Measurements from ENCODE around the gene OCSTAMP. TPM values are rescaled to one million over a fixed set of nuclear protein-coding genes. Genes with fewer than 3 reads are reported as not detected.

The OCSTAMP gene
- total and polyA plus RNA-seq, 2 donors (not counting 3 experiments of a cell fraction or from before 2014, with no cell fraction given) = not detected

GRCh38 chr20:46551522-46552381 lies 1.3 kb upstream of the OCSTAMP start:
- TF ChIP-seq POLR2A (IDR thresholded peaks at IDR 0.05; ENCODE audit: low read depth, low read length) = no peak
- Histone ChIP-seq H3K4me1 (ENCODE audit: control insufficient read depth, extremely low read depth, insufficient read depth, low read length) (no peaks in the 10 kb centered on the region), H2AFZ (ENCODE audit: low read depth, low read length) (no peak overlapping the region), H3K27ac (ENCODE audit: insufficient read depth, low read depth, low read length) (no peak overlapping the region), H3K9me1 (replicated peaks; ENCODE audit: control insufficient read depth, extremely low read depth, insufficient read depth, low read length) (no peaks in the 10 kb centered on the region), H3K79me2 (ENCODE audit: control insufficient read depth, insufficient read depth, low read length) (no peaks in the 10 kb centered on the region), H3K9ac (replicated peaks; ENCODE audit: extremely low read depth, insufficient read depth, low read length) (no peak overlapping the region), H4K20me1 (replicated peaks; ENCODE audit: control insufficient read depth, extremely low read depth, insufficient read depth, low read length) (no peaks in the 10 kb centered on the region), H3K4me3 (replicated peaks in 1 of 3; ENCODE audit: insufficient read depth in 1 of 3, low read depth in 1 of 3, low read length in 3 of 3) (no peak overlapping the region), H3K9me3 (replicated peaks; ENCODE audit: control insufficient read depth, insufficient read depth, low read length) (no peaks in the 10 kb centered on the region), H3K27me3 (ENCODE audit: control insufficient read depth in 2 of 2, insufficient read depth in 2 of 2, low read length in 2 of 2) (no peaks in the 10 kb centered on the region), H3K4me2 (ENCODE audit: insufficient read depth, low read length) (no peak overlapping the region), H3K36me3 (ENCODE audit: control insufficient read depth in 2 of 2, extremely low read depth in 1 of 2, insufficient read depth in 2 of 2, low read length in 2 of 2) (no peaks in the 10 kb centered on the region)
- no peak for DNase-seq (ENCODE audit: low read depth, low spot score)
- POLR2A ChIA-PET = no interaction called here
- CTCF ChIA-PET = interaction anchor here (0.8 to 2.3 kb wide), 3 partner anchors 10 to 11 kb away, joined by 3 to 13 read pairs (median 4); no protein-coding TSS in a partner anchor
- dilution Hi-C loops (cut with MboI; ENCODE audit: extremely low pct_ligation_motif_present, low sequenced_read_pairs) (no loop called here), intact Hi-C loops (cut with micrococcal nuclease) (no loop called here)
- BruUV-seq (replicated peaks) = no TSS peak
- no peak for FAIRE-seq

DNA sequence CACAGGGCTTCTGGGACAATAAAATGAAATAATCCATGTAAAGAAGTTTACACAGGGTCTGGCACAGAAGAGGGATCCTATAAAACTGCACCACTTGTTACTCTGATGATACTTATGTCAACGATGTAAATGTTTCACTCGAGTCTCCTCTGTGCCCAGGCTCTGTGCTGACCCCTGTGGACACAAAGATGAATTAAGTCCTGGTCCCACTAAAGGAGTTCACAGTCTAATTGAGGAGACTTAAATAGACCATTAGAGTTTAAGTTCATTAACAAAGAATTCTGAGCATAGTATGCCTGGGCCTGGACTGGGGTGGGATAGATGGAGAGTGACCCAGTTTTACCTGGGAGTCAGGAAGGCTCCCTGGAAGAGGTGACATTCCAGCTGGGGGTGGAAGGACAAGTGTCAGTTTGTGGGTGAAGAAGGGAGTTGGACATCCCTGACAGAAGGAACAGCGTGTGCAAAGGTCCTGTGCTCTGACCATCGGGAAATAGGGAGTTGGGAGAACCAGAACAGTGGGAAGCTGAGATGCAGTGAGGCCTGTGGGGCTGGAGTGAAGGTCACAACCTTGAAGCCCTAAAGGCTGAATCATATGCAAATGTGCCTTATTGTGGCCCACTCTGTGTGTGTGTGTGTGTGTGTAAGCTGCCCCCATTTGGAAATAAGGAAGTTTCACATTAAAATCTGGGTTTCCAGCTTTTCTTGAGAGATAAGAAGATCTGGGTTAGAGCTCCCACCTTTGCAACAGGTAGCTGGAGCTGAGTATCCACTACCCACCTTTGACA lies 1.1 kb downstream of the OCSTAMP start:
- dilution Hi-C loops (cut with MboI; ENCODE audit: extremely low pct_ligation_motif_present, low sequenced_read_pairs) = no loop called here
- H3K27ac ChIP-seq (ENCODE audit: insufficient read depth, low read depth, low read length) = no peak overlapping the region
- POLR2A ChIA-PET = no interaction called here
- H3K4me2 ChIP-seq (ENCODE audit: insufficient read depth, low read length) = no peak overlapping the region
- no peaks in the 10 kb centered on the region for H3K9me3 ChIP-seq (replicated peaks; ENCODE audit: control insufficient read depth, insufficient read depth, low read length)
- no peak overlapping the region for H3K4me3 ChIP-seq (replicated peaks in 1 of 3; ENCODE audit: insufficient read depth in 1 of 3, low read depth in 1 of 3, low read length in 3 of 3)
- H3K9ac ChIP-seq (replicated peaks; ENCODE audit: extremely low read depth, insufficient read depth, low read length) = no peak overlapping the region
- H4K20me1 ChIP-seq (replicated peaks; ENCODE audit: control insufficient read depth, extremely low read depth, insufficient read depth, low read length) = no peaks in the 10 kb centered on the region
- BruUV-seq (replicated peaks) = no TSS peak
- no peak overlapping the region for H2AFZ ChIP-seq (ENCODE audit: low read depth, low read length)
- DNase-seq (ENCODE audit: low read depth, low spot score) (no peak), FAIRE-seq (no peak)
- H3K4me1 ChIP-seq (ENCODE audit: control insufficient read depth, extremely low read depth, insufficient read depth, low read length) = no peaks in the 10 kb centered on the region
- H3K36me3 ChIP-seq (ENCODE audit: control insufficient read depth in 2 of 2, extremely low read depth in 1 of 2, insufficient read depth in 2 of 2, low read length in 2 of 2) = no peaks in the 10 kb centered on the region
- CTCF ChIA-PET = interaction anchor here (1.4 to 2.3 kb wide), 2 partner anchors 13 to 36 kb away, joined by 3 to 13 read pairs; no protein-coding TSS in a partner anchor
- TF ChIP-seq POLR2A (IDR thresholded peaks at IDR 0.05; ENCODE audit: low read depth, low read length) (no peak), CTCF (IDR thresholded peaks at IDR 0.05; ENCODE audit: extremely low read depth in 1 of 2, insufficient read depth in 1 of 2, low read depth in 1 of 2, low read length in 2 of 2) (no peak)
- H3K9me1 ChIP-seq (replicated peaks; ENCODE audit: control insufficient read depth, extremely low read depth, insufficient read depth, low read length) = no peaks in the 10 kb centered on the region
- no peaks in the 10 kb centered on the region for H3K27me3 ChIP-seq (ENCODE audit: control insufficient read depth in 2 of 2, insufficient read depth in 2 of 2, low read length in 2 of 2)
- no peaks in the 10 kb centered on the region for H3K79me2 ChIP-seq (ENCODE audit: control insufficient read depth, insufficient read depth, low read length)
- intact Hi-C loops (cut with micrococcal nuclease) = no loop called here

All from endothelial cell of umbilical vein (primary cell).